Fibroblast of mammary gland (primary cell): Measurements from ENCODE around the gene TACR2.

Source experiments
- DNase-seq: peaks from one replicate; pipeline ENCODE4 v3.0.0-alpha.2; 2010; ENCODE audit warnings: low read depth
- H3K4me3 ChIP-seq: 2 replicates; pipeline ENCODE4 v1.5.1; 2011; ENCODE audit warnings: low read depth, mild to moderate bottlenecking, low read length, moderate library complexity; ENCODE audit not compliant: control insufficient read depth
- TF ChIP-seq, protein P1 (sequence below): conservative IDR thresholded peaks from 2 replicates; pipeline ENCODE4 v1.5.1; 2011; ENCODE audit warnings: low read depth, low read length, inconsistent platforms; ENCODE audit not compliant: control insufficient read depth, insufficient read depth

TACR2 gene

DNA sequence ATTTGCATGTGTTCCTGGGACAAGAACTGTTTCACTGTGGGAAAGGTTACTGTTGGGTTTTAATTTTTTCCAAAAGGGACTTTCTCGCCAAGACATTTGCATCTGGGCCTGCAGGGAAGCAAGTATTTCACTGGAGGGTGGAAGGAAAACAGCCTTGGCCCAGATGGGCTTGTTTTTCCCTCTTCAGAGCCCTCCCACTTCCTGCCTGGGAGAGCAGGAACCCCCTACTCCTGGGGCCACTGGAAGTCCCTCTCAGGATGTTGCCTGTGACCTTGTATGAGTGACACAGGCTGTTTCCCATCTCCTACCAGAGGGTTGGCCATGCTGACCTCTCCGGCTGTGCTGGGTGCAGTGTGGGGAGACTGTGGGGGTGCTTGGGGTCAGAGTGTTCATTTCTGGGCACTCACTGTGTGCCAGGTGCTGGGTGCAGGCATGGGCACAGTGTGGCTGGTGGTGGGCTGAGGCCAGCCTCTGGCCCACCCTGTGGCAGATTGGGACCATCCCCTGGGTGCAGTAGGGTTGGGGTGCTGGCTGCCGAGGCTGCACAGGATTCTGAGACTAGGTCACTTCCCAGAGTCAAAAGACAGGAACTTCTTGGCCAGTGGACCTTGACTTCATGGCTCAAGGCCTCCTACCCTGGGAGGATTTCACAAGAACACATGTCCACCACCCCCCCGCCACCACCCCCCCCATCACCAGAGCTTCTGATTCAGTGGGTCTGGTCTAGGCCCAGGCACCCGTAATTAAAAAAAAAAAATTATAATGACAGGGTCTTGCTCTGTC, 44.7 kb upstream of the TACR2 start:
- DNase-seq = no peak
- TF ChIP-seq, protein P1, sequence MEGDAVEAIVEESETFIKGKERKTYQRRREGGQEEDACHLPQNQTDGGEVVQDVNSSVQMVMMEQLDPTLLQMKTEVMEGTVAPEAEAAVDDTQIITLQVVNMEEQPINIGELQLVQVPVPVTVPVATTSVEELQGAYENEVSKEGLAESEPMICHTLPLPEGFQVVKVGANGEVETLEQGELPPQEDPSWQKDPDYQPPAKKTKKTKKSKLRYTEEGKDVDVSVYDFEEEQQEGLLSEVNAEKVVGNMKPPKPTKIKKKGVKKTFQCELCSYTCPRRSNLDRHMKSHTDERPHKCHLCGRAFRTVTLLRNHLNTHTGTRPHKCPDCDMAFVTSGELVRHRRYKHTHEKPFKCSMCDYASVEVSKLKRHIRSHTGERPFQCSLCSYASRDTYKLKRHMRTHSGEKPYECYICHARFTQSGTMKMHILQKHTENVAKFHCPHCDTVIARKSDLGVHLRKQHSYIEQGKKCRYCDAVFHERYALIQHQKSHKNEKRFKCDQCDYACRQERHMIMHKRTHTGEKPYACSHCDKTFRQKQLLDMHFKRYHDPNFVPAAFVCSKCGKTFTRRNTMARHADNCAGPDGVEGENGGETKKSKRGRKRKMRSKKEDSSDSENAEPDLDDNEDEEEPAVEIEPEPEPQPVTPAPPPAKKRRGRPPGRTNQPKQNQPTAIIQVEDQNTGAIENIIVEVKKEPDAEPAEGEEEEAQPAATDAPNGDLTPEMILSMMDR = no peak
- H3K4me3 ChIP-seq = no peak overlapping the region

DNA sequence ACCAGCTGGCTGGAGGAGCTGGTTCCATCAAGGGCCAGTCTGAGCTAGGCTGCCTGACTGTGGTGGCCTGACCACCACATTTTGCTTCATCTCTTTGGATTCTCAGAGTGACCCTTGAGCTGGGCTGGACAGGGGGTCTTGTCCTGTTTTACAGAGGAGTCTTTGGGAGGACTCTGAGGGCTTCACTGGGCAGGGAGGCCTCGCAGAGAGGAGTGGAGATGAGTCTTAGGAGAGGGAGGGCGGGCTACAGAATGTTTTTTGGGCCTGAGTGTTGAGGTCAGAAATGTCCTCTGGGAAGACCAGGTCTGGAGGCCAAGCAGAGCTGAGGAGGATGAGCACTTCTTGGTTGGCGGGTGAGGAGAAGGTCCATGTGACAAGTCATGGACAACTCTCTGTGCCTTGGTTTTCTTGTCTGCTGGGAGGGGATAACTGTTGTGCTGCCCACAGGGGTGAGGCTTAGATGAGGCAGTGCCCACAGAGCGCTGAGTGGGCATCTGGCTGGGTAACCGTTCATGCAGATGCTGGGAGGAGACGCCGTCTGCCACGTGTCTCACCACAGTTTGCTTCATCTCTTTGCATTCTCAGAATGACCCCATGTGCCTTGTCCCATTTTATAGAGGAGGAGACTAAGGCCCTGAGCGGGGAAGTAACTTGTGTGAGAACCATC, 44.0 kb upstream of the TACR2 start:
- no peak overlapping the region for H3K4me3 ChIP-seq
- no peak for DNase-seq
- TF ChIP-seq, protein P1 = no peak

DNA sequence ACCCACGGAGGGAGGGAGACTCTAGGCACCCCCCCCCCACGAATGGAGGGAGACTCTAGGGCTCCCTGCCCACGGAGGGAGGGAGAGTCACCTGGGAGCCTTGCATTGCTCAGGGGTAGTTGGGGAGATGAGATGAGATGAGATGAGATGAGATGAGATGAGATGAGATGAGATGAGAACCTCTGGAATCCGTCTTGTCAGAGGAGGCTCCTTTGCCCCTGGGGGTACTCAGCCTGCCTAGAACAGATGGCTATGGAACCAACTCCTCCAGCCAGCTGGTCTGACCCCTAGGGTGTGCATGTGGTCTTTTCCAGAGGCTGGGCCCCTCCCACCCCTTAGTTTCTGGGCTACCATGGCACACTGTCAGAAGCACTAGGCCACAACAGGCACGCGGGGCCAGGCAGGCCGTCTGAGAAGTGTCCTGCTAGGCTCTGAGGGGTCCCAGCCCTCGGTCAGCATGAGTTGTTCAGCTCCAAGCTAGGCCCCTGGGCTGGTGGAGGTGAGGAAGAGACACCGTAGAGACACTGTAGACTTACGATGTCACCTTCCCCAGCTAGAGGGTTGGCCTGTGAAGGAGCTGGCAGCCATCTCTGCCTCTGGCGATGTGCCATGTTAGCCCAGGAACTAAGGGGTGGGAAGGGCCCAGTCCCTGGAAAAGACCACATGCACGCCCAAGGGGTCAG, 43.3 kb upstream of the TACR2 start:
- TF ChIP-seq, protein P1 = no peak
- no peak for DNase-seq
- H3K4me3 ChIP-seq = no peak overlapping the region

DNA sequence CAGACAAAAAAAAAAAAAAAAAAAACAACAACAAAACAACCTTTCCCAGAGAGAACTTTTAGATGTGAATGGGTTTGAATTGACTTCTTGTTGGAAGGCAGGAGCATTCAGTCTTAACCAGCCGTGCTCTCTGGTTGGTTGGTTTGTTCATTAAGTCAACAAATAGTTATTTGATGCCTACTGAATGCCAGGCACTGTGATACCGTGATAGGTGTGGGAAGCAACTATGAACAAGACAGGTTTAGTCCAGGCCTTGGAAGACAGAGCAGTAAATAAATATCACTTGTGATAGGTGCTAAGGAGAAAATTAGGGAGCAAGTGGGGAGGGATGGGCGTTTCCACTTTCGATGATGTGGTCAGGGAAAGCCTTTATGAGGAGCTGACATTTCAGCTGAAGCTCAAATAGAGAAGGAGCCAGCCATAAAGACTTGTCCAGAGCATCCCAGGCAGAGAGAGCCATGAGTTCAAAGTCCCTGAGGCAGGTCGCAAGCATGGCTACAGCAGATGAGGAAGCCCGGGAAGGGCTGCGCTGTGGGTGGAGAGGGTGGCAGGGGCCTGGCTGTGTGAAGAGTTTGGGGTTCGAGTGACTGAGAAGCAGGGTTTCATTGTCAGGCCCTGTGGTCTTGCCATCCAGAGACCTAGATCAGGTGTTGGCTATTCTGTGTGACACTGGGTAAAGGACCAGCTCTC, 42.5 kb upstream of the TACR2 start:
- no peak overlapping the region for H3K4me3 ChIP-seq
- TF ChIP-seq, protein P1 = no peak
- DNase-seq = no peak

DNA sequence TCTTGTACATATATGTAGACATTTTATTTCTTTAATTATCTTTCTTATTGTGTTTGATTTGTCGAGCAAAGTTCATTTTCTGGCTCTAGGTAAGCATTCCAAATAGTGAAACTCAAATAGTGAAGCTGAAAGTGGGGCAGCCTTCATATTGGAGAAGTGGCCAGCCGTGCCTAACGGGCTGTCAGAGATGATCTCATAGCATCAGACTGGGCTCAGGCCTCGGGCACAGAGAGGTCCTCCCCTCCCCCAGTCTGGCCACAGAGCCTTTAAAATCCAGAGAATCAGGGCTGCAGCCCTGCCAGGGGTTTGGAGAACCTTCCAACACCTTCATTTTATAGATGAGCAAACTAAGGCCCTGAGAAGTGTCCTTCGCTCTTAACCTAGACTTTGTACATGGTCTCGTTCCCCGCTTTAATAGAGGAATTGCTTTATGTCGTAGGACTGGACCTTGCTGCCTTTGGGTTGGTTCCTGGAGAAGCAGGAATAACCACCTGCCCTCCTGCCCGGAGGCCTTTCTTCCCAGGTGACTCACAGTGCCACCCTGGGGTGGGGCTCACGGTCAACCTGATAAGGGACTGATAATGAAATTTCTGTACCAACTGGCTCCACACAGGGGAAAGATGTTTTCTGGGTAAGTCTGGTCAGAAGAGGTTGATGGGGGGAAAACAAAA, 41.8 kb upstream of the TACR2 start:
- TF ChIP-seq, protein P1 = no peak
- DNase-seq = no peak
- no peak overlapping the region for H3K4me3 ChIP-seq

DNA sequence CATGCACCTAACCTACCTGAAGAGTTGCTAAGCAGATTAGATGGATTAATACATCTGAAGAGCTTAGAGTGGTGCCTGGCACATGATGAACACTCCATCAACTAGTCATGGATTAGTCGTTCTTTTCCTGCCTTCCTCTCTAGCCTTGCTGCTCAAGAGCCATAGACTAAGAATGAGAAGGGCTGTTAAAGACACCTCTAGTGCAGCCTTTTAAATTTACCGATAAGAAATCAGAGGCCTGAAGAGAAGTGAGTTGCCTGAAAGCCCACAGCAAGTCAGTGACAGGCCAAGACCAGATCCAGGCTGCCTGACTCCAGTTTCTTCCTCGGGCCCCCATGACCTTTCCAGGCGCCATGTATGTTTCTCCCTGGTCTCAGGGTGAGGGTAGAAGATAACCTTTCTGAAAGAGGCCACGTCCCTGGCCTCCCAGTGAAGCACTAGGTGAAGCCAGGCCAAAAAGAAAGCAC, 41.1 kb upstream of the TACR2 start:
- TF ChIP-seq, protein P1 = no peak
- no peak for DNase-seq
- no peak overlapping the region for H3K4me3 ChIP-seq
